GM12892 (cell line): Measurements from ENCODE around the gene MBTPS2. TPM values are rescaled to one million over a fixed set of nuclear protein-coding genes. Genes with fewer than 3 reads are reported as not detected.
A peak's percentile ranks its signal among the peaks of the same experiment; 100 is the strongest.
"Not testable (repeated sequence)": the region's sequence is repeated elsewhere in the genome, so short reads cannot be mapped to it uniquely, and the experiment has no call there.

Source experiments
- DNase-seq: peaks from one replicate; pipeline ENCODE4 v3.0.0; 2011; ENCODE audit not compliant: insufficient read length
- FAIRE-seq: peaks from 2 replicates; lab custom pipeline; 2011; peaks lifted over from hg19 to GRCh38; lab: Jason Lieb, UNC
- POLR2A ChIP-seq: IDR thresholded peaks from 2 replicates; pipeline ENCODE4 v1.6.1; 2011; ENCODE audit warnings: low read depth, low read length, control low read depth
- POLR2AphosphoS5 ChIP-seq: IDR thresholded peaks from 2 replicates; pipeline ENCODE4 v1.6.1; 2011; ENCODE audit warnings: low read depth, low read length, control low read depth
- TAF1 ChIP-seq: IDR thresholded peaks from 2 replicates; pipeline ENCODE4 v1.6.1; 2011; ENCODE audit warnings: low read depth, mild to moderate bottlenecking, control low read depth, low read length, borderline replicate concordance
- polyA plus RNA-seq: library from polyadenylated mRNA; unstranded; fragments of >200 nt; gene quantifications from one replicate; pipeline ENCODE4 v1.2.1, GENCODE V29; 2012; ENCODE audit warnings: missing spikeins, inconsistent platforms; ENCODE audit not compliant: missing spikeins

Gene MBTPS2
- 6.3 TPM for polyA plus RNA-seq

DNA sequence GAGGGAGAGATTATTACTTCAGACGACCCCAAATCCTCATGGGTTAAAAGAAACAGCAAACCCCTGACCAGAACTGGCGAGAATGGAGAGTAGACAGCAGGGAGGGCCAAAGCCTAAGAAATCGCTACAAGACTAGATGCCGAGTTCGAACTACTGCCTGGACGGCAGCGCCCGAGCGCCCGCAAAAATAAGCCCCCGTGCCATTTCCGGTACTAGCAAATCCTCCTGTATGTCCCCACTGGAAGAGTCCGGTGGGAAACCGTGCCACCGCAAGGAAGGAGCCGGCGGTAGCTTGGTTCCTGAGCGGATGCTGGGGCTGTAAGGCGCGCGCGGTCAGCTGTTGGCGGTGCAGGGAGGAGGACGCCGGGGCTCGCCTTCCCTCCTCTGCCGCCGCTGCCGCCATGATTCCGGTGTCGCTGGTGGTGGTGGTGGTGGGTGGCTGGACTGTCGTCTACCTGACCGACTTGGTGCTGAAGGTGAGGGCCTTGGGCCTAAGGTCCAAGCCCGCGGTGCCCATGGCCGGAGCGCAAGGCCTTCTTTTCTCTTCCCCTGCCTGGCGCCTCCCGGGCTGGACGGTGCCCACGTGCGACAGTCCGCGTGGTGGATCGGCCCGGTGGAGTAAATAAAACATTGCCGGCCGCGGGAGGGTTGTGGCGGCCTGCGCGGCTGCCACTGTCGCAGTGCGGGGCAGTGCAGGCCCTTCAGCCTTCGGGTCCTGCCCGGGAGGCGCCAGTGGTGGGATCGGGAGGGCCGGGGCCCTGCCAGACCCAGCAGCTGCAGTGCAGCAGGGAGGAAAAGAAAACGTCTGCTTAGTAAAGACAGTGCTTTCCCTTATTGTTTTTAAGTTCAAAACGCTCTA is at the start of gene MBTPS2:
Gene MBTPS2 (plus strand): TSS at position 284 of the 859 bp plus-strand sequence. CDS start 118 bp downstream, at position 402.
- DNase-seq (peak; percentile 13), FAIRE-seq (peak; percentile 21)
- peak; percentile 70 for TF ChIP-seq POLR2A
- TF ChIP-seq POLR2AphosphoS5, result peak; percentile 71
- peak; percentile 93 for TF ChIP-seq TAF1

DNA sequence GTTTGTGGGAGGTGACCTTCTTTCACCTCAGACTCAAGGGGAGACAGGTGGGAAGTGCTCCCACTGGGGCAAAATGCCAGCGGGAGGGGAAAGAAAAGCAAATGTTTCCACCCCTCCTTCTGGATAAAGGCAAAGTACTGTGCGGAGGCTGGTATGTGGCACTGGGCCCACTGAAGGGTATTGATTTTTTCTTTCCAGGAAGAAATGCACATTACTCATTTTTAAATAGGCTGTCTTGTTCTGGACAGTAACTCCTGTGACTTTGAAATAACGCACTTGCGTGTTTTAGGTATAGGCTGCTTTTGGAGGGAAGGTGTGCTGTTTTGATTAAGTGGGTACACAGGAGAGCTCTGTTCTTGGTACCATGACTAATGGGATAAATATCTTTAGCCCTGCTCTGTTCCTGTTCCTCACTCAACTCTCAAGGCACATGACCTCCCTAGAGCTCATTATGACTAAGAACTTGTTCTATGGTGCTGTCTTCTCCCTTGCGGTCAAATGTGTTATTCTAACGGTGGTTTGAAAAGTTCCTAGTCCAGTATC is 40.7 kb upstream of the MBTPS2 start:
- FAIRE-seq (peak; percentile 38), DNase-seq (no peak)
- TF ChIP-seq TAF1 (no peak), POLR2A (no peak)

DNA sequence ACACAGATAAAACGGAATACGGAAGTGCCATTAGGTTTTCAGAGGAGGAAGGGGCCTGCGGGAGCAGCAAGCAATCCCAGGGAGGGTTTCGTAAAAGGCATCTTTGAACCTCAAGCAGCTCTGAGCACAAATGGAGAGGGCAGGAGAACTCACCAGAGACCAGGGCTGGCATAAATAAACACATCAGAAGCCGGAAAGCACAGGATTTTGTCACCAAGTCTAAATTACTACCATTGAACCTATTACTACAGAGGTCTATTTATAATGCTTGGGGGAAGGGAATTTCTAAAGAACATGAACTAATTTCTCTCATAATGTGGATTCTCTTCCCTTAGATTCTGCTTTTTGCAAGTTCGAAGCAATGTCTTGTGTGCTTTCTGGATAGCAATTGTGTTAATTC is 39.6 kb upstream of the MBTPS2 start:
- FAIRE-seq, result no peak
- no peak for DNase-seq
- TF ChIP-seq TAF1 (no peak), POLR2A (no peak), POLR2AphosphoS5 (no peak)

DNA sequence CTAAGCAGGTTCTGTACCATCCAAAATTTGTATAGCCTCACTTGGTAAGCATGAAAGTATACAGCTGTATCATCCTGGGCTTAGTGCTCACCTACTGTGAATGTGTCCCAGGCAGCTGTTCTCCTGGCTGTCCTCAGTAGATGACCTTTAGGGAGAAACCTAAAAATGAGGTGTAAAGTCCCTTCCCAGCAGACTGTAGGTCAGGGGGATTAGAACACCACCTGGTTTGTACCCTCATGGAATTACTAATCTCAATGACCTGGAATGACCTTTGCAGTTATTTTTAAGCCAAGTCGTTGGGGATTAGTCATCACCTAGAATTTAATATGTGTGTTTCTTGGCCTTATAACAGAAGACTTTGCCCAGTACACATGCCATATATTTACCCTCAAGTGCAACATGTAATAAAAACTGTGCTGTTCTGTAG is 39.1 kb upstream of the MBTPS2 start:
- no peak for DNase-seq
- no peak for FAIRE-seq
- no peak for TF ChIP-seq POLR2AphosphoS5
- TF ChIP-seq POLR2A, result no peak
- no peak for TF ChIP-seq TAF1

- FAIRE-seq (no peak), DNase-seq (no peak)
- no peak for TF ChIP-seq POLR2A
- no peak for TF ChIP-seq TAF1
- no peak for TF ChIP-seq POLR2AphosphoS5
Measured at GRCh38 chrX:21802054-21802670, 37.3 kb upstream of the MBTPS2 start.

- FAIRE-seq, result no peak
- TF ChIP-seq POLR2A (no peak), POLR2AphosphoS5 (no peak)
Measured at GRCh38 chrX:21802839-21803238, 36.6 kb upstream of the MBTPS2 start.

GRCh38 chrX:21806691-21807090 is 32.7 kb upstream of the MBTPS2 start:
- TF ChIP-seq POLR2A (no peak), POLR2AphosphoS5 (no peak), TAF1 (no peak)
- FAIRE-seq, result no peak
- no peak for DNase-seq

More at GRCh38 chrX:21802839-21803238, 36.6 kb upstream of the MBTPS2 start:
- DNase-seq, result no peak

GRCh38 chrX:21811832-21812231 is 27.6 kb upstream of the MBTPS2 start:
- no peak for TF ChIP-seq TAF1
- no peak for TF ChIP-seq POLR2AphosphoS5
- no peak for TF ChIP-seq POLR2A
- FAIRE-seq (no peak), DNase-seq (no peak)

- no peak for DNase-seq
- TF ChIP-seq TAF1 (no peak), POLR2AphosphoS5 (no peak), POLR2A (no peak)
- FAIRE-seq, result no peak
Measured at GRCh38 chrX:21812628-21813027, 26.8 kb upstream of the MBTPS2 start.

GRCh38 chrX:21813612-21814368 is 25.6 kb upstream of the MBTPS2 start:
- FAIRE-seq (no peak), DNase-seq (no peak)
- no peak for TF ChIP-seq POLR2AphosphoS5
- TF ChIP-seq TAF1, result no peak
- TF ChIP-seq POLR2A, result no peak

DNA sequence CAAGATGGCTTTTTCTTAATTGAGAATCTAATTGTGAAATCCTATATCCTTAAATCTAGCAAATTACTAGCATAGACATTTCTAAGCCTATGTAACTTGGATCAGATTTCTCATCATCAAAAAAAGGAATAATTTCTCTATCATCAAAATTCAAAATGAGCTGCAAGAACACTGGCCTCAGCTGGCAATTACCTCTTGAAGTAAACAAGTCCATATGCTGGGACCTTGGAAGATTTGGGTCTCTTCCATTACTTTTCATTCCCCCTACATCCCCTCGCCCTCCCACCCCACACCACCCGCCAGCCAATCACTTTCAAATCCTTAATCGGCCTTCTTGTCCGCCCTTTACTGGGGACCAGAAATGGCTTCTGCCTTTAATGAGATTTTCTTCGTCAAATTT is 23.3 kb upstream of the MBTPS2 start:
- TF ChIP-seq POLR2A (no peak), POLR2AphosphoS5 (no peak), TAF1 (no peak)
- no peak for FAIRE-seq
- DNase-seq, result no peak

DNA sequence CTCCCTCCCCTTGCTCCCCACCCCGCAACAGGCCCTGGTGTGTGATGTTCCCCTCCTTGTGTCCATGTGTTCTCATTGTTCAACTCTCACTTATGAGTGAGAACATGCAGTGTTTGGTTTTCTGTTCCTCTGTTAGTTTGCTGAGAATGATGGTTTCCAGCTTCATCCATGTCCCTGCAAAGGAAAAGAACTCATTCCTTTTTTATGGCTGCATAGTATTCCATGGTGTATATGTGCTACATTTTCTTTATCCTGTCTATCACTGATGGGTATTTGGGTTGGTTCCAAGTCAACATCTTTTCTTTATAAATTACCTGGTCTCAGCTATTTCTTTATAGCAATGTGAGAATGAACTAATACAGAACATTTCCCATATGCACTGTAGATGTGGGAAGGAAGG is 19.2 kb upstream of the MBTPS2 start:
- not testable (repeated sequence) for FAIRE-seq, DNase-seq
